ENCODE data around the gene PWWP2A. TPM values are rescaled to one million over a fixed set of nuclear protein-coding genes. Genes with fewer than 3 reads are reported as not detected.
"Not testable (repeated sequence)": the region's sequence is repeated elsewhere in the genome, so short reads cannot be mapped to it uniquely, and the experiment has no call there.

Gene PWWP2A
- total and polyA plus RNA-seq, 5 experiments from 2014 or later: 21.0 to 43.6 (median 30.5) TPM

GRCh38 chr5:160084144-160084543 lies 35.1 kb downstream of the PWWP2A start:
- no peak overlapping the region for H3K27ac Mint-ChIP-seq
- no peak for DNase-seq
- no peak for ATAC-seq
- peaks cover 0 to 6% (median under 1%) of the 10 kb centered on the region in 4 donors for H3K4me1 Mint-ChIP-seq
- H3K27me3 Mint-ChIP-seq: no peaks in the 10 kb centered on the region
- POLR2A ChIA-PET: no interaction called here
- no peak overlapping the region for H3K4me3 Mint-ChIP-seq
- no peaks in the 10 kb centered on the region for H3K9me3 Mint-ChIP-seq
- peaks cover 0 to 20% (median 0%) of the 10 kb centered on the region in 3 donors for H3K36me3 Mint-ChIP-seq

- H3K9me3 Mint-ChIP-seq: no peaks in the 10 kb centered on the region
- ATAC-seq (no peak), DNase-seq (no peak)
- H3K27me3 Mint-ChIP-seq: no peaks in the 10 kb centered on the region
- POLR2A ChIA-PET: no interaction called here
- H3K4me3 Mint-ChIP-seq: no peak overlapping the region
- peaks cover 0 to 23% (median 0%) of the 10 kb centered on the region in 3 donors for H3K36me3 Mint-ChIP-seq
- H3K27ac Mint-ChIP-seq: no peak overlapping the region
- H3K4me1 Mint-ChIP-seq: peaks cover 0 to 3% (median under 1%) of the 10 kb centered on the region in 4 donors
Observed at GRCh38 chr5:160083501-160083900, 35.7 kb downstream of the PWWP2A start.

- Mint-ChIP-seq H3K27me3 (no peaks in the 10 kb centered on the region), H3K9me3 (no peaks in the 10 kb centered on the region), H3K4me3 (no peak overlapping the region), H3K36me3 (peaks cover 0 to 27% (median 0%) of the 10 kb centered on the region in 3 donors), H3K4me1 (peaks cover 0 to 4% (median 0%) of the 10 kb centered on the region in 4 donors), H3K27ac (no peak overlapping the region)
- POLR2A ChIA-PET: no interaction called here
- ATAC-seq (no peak), DNase-seq (no peak)
Observed at GRCh38 chr5:160082614-160083500, 36.4 kb downstream of the PWWP2A start.

GRCh38 chr5:160081495-160081894 lies 37.8 kb downstream of the PWWP2A start:
- H3K27ac Mint-ChIP-seq: no peak overlapping the region
- no peaks in the 10 kb centered on the region for H3K27me3 Mint-ChIP-seq
- H3K36me3 Mint-ChIP-seq: peaks cover 0 to 34% (median 2%) of the 10 kb centered on the region in 3 donors
- H3K4me1 Mint-ChIP-seq: peaks cover 0 to 4% (median 0%) of the 10 kb centered on the region in 4 donors
- DNase-seq: no peak
- no peaks in the 10 kb centered on the region for H3K9me3 Mint-ChIP-seq
- POLR2A ChIA-PET: no interaction called here
- H3K4me3 Mint-ChIP-seq: no peak overlapping the region
- ATAC-seq: no peak

- H3K36me3 Mint-ChIP-seq: peaks cover 0 to 40% (median 2%) of the 10 kb centered on the region in 3 donors
- peak overlapping the region in 1 of 10 donors; percentile 25 for H3K27ac Mint-ChIP-seq
- H3K27me3 Mint-ChIP-seq: no peaks in the 10 kb centered on the region
- H3K9me3 Mint-ChIP-seq: no peaks in the 10 kb centered on the region
- POLR2A ChIA-PET: interaction anchor here (0.6 kb wide), 1 partner anchor 16 kb away, joined by 5 read pairs; no protein-coding TSS in a partner anchor
- no peak overlapping the region for H3K4me3 Mint-ChIP-seq
- peaks cover 0 to 4% (median 0%) of the 10 kb centered on the region in 4 donors for H3K4me1 Mint-ChIP-seq
- ATAC-seq (no peak), DNase-seq (no peak)
Observed at GRCh38 chr5:160079753-160080152, 39.5 kb downstream of the PWWP2A start.

- POLR2A ChIA-PET: no interaction called here
- ATAC-seq: no peak
- Mint-ChIP-seq H3K9me3 (no peaks in the 10 kb centered on the region), H3K27me3 (no peaks in the 10 kb centered on the region), H3K4me3 (no peak overlapping the region), H3K4me1 (peaks cover under 1 to 2% (median 2%) of the 10 kb centered on the region in 4 donors), H3K36me3 (peaks cover 0 to 42% (median 2%) of the 10 kb centered on the region in 3 donors), H3K27ac (peak overlapping the region in 5 of 10 donors; percentile 33 to 71 (median 43))
- no peak for DNase-seq
Observed at GRCh38 chr5:160076997-160077396, 42.3 kb downstream of the PWWP2A start.

GRCh38 chr5:160075073-160075472 lies 44.2 kb downstream of the PWWP2A start:
- H3K4me3 Mint-ChIP-seq: no peak overlapping the region
- POLR2A ChIA-PET: no interaction called here
- peak overlapping the region in 1 of 10 donors; percentile 23 for H3K27ac Mint-ChIP-seq
- H3K4me1 Mint-ChIP-seq: peaks cover 2 to 12% (median 7%) of the 10 kb centered on the region in 4 donors
- ATAC-seq (no peak), DNase-seq (no peak)
- peaks cover 0 to 38% (median 2%) of the 10 kb centered on the region in 3 donors for H3K36me3 Mint-ChIP-seq
- no peaks in the 10 kb centered on the region for H3K27me3 Mint-ChIP-seq
- H3K9me3 Mint-ChIP-seq: no peaks in the 10 kb centered on the region

- H3K4me1 Mint-ChIP-seq: peaks cover 0 to 12% (median 8%) of the 10 kb centered on the region in 4 donors
Observed at GRCh38 chr5:160071916-160072315, 47.3 kb downstream of the PWWP2A start.

GRCh38 chr5:160071516-160071915 lies 47.7 kb downstream of the PWWP2A start:
- H3K27me3 Mint-ChIP-seq: no peaks in the 10 kb centered on the region
- H3K27ac Mint-ChIP-seq: peak overlapping the region in 4 of 10 donors; percentile 53 to 77 (median 63)
- POLR2A ChIA-PET: no interaction called here
- H3K36me3 Mint-ChIP-seq: peaks cover 0 to 23% (median 3%) of the 10 kb centered on the region in 3 donors
- no peaks in the 10 kb centered on the region for H3K9me3 Mint-ChIP-seq
- DNase-seq (no peak), ATAC-seq (no peak)
- no peak overlapping the region for H3K4me3 Mint-ChIP-seq
- H3K4me1 Mint-ChIP-seq: peaks cover 0 to 12% (median 8%) of the 10 kb centered on the region in 4 donors

More at GRCh38 chr5:160071916-160072315, 47.3 kb downstream of the PWWP2A start:
- H3K4me3 Mint-ChIP-seq: no peak overlapping the region
- H3K27me3 Mint-ChIP-seq: no peaks in the 10 kb centered on the region
- peak overlapping the region in 4 of 10 donors; percentile 53 to 77 (median 63) for H3K27ac Mint-ChIP-seq
- POLR2A ChIA-PET: no interaction called here
- no peak for DNase-seq
- ATAC-seq: no peak
- H3K36me3 Mint-ChIP-seq: peaks cover 0 to 19% (median 3%) of the 10 kb centered on the region in 3 donors
- H3K9me3 Mint-ChIP-seq: no peaks in the 10 kb centered on the region

GRCh38 chr5:160069120-160069519 lies 50.1 kb downstream of the PWWP2A start:
- H3K4me1 Mint-ChIP-seq: peaks cover 0 to 12% (median 8%) of the 10 kb centered on the region in 4 donors
- not testable (repeated sequence) for H3K27me3 Mint-ChIP-seq, H3K9me3 Mint-ChIP-seq, DNase-seq, H3K4me3 Mint-ChIP-seq, ATAC-seq
- POLR2A ChIA-PET: interaction anchor here (0.8 kb wide), 1 partner anchor 12 kb away, joined by 3 read pairs; no protein-coding TSS in a partner anchor
- H3K36me3 Mint-ChIP-seq: peaks cover 0 to 40% (median 12%) of the 10 kb centered on the region in 3 donors
- peak overlapping the region in 1 of 10 donors; percentile 26 for H3K27ac Mint-ChIP-seq

GRCh38 chr5:160064995-160065614 lies 54.1 kb downstream of the PWWP2A start:
- POLR2A ChIA-PET: no interaction called here
- peak overlapping the region in 1 of 10 donors; percentile 20 for H3K27ac Mint-ChIP-seq
- DNase-seq: no peak

GRCh38 chr5:160064417-160064810 lies 54.8 kb downstream of the PWWP2A start:
- H3K27me3 Mint-ChIP-seq: no peaks in the 10 kb centered on the region
- ATAC-seq (no peak), DNase-seq (no peak)
- H3K9me3 Mint-ChIP-seq: no peaks in the 10 kb centered on the region
- H3K4me1 Mint-ChIP-seq: peaks cover 0 to 4% (median 1%) of the 10 kb centered on the region in 4 donors
- POLR2A ChIA-PET: interaction anchor here (1.0 kb wide), 1 partner anchor 15 kb away, joined by 5 read pairs; no protein-coding TSS in a partner anchor
- H3K36me3 Mint-ChIP-seq: peaks cover 0 to 72% (median 23%) of the 10 kb centered on the region in 3 donors
- H3K27ac Mint-ChIP-seq: peak overlapping the region in 1 of 10 donors; percentile 25
- H3K4me3 Mint-ChIP-seq: no peak overlapping the region

More at GRCh38 chr5:160064995-160065614, 54.1 kb downstream of the PWWP2A start:
- ATAC-seq: no peak
- no peaks in the 10 kb centered on the region for H3K27me3 Mint-ChIP-seq
- H3K4me1 Mint-ChIP-seq: peaks cover 0 to 4% (median 1%) of the 10 kb centered on the region in 4 donors
- peaks cover 0 to 66% (median 20%) of the 10 kb centered on the region in 3 donors for H3K36me3 Mint-ChIP-seq
- H3K4me3 Mint-ChIP-seq: no peak overlapping the region
- H3K9me3 Mint-ChIP-seq: no peaks in the 10 kb centered on the region

All from naive thymus-derived CD8-positive, alpha-beta T cell (primary cell).